ENCODE data around the gene SERPINB10.

The SERPINB10 gene

DNA sequence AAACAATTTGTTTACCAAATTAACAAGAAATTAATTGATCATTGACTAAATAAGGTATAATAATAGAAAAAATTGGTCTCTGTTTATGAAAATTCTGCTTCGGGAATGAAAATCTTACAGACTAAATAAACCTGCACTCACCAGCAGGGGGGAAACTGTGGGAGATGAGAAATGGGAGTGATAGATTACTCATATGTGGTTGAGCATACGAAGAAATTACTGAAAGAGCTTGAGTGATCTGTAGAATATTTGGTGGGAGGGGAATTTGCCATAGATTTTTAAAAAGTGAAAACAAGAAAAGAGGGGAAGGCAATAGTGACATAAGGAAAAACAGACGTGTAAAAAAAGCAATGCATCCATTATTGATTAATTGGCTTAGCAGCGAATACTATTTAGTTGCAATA is 43.5 kb downstream of the SERPINB10 start:
- peak; percentile 59 for DNase-seq (ENCODE audit: low read depth, low spot score)
- TF ChIP-seq, protein P1, sequence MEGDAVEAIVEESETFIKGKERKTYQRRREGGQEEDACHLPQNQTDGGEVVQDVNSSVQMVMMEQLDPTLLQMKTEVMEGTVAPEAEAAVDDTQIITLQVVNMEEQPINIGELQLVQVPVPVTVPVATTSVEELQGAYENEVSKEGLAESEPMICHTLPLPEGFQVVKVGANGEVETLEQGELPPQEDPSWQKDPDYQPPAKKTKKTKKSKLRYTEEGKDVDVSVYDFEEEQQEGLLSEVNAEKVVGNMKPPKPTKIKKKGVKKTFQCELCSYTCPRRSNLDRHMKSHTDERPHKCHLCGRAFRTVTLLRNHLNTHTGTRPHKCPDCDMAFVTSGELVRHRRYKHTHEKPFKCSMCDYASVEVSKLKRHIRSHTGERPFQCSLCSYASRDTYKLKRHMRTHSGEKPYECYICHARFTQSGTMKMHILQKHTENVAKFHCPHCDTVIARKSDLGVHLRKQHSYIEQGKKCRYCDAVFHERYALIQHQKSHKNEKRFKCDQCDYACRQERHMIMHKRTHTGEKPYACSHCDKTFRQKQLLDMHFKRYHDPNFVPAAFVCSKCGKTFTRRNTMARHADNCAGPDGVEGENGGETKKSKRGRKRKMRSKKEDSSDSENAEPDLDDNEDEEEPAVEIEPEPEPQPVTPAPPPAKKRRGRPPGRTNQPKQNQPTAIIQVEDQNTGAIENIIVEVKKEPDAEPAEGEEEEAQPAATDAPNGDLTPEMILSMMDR (IDR thresholded peaks at IDR 0.05; ENCODE audit: low read depth, low read length), result peak; percentile 41
- no peak overlapping the region for H3K4me3 ChIP-seq (ENCODE audit: low read depth, low read length)
- in situ Hi-C loops (cut with HindIII; ENCODE audit: low sequenced_read_pairs), result no loop called here

DNA sequence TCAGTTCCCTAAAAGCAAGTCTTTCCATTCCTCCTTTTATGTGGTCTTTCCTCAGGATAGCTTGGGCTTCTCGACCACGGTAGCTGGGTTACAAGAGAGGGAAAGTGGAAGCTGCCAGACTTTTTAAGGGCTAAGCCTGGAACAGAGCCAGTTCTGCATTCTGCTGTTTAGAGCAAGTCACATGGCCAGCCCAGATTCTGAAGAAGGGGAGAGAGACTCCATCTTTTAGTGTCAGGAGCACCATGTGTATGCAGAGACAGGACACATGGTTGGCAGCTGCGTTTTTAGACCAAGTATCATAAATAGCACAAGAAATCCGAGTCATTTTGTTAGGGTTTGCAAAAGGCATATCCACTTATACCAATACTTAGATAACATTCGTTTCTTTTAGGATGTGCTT is 46.1 kb downstream of the SERPINB10 start:
- in situ Hi-C loops (cut with HindIII; ENCODE audit: low sequenced_read_pairs), result no loop called here
- TF ChIP-seq, protein P1 (IDR thresholded peaks at IDR 0.05; ENCODE audit: low read depth, low read length), result no peak
- no peak for DNase-seq (ENCODE audit: low read depth, low spot score)

GRCh38 chr18:63956755-63957154 is 49.0 kb downstream of the SERPINB10 start:
- TF ChIP-seq, protein P1 (IDR thresholded peaks at IDR 0.05; ENCODE audit: low read depth, low read length), result no peak
- in situ Hi-C loops (cut with HindIII; ENCODE audit: low sequenced_read_pairs), result no loop called here

More for the DNA sequence above, 46.1 kb downstream of the SERPINB10 start:
- no peak overlapping the region for H3K4me3 ChIP-seq (ENCODE audit: low read depth, low read length)

GRCh38 chr18:63960891-63961290 is 53.1 kb downstream of the SERPINB10 start:
- in situ Hi-C loops (cut with HindIII; ENCODE audit: low sequenced_read_pairs), result no loop called here
- no peak for DNase-seq (ENCODE audit: low read depth, low spot score)
- no peak overlapping the region for H3K4me3 ChIP-seq (ENCODE audit: low read depth, low read length)
- TF ChIP-seq, protein P1 (IDR thresholded peaks at IDR 0.05; ENCODE audit: low read depth, low read length), result no peak

More at GRCh38 chr18:63956755-63957154, 49.0 kb downstream of the SERPINB10 start:
- no peak for DNase-seq (ENCODE audit: low read depth, low spot score)
- no peak overlapping the region for H3K4me3 ChIP-seq (ENCODE audit: low read depth, low read length)

- H3K4me3 ChIP-seq (ENCODE audit: low read depth, low read length), result no peak overlapping the region
- in situ Hi-C loops (cut with HindIII; ENCODE audit: low sequenced_read_pairs), result no loop called here
- no peak for DNase-seq (ENCODE audit: low read depth, low spot score)
- TF ChIP-seq, protein P1 (IDR thresholded peaks at IDR 0.05; ENCODE audit: low read depth, low read length), result no peak
Observed at GRCh38 chr18:63961435-63961980, 53.8 kb downstream of the SERPINB10 start.

DNA sequence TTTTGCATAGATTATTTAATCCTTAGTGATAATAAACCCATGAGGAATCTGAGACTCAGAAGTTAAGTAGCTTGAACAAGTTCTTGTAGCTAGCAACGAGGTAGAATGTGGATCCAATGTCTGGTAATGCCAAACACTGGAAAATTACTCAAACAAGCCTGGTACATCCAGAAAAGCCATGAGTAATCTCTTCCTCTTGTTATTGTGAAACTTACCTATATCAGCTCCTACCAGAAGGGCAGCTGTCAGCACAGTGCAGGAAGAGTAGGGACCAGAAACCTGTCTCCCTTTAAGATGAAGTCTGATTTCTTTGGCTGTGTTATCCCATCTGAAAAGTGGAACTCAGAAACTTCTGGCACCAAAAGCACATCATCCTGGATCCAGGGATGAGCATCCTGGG is 54.4 kb downstream of the SERPINB10 start:
- TF ChIP-seq, protein P1 (IDR thresholded peaks at IDR 0.05; ENCODE audit: low read depth, low read length), result no peak
- no peak for DNase-seq (ENCODE audit: low read depth, low spot score)
- no peak overlapping the region for H3K4me3 ChIP-seq (ENCODE audit: low read depth, low read length)
- in situ Hi-C loops (cut with HindIII; ENCODE audit: low sequenced_read_pairs), result no loop called here
